HG03469 (cell line): ENCODE data around the gene KCNH4.
"Not testable (repeated sequence)": the region's sequence is repeated elsewhere in the genome, so short reads cannot be mapped to it uniquely, and the experiment has no call there.

Experiments used
- ATAC-seq: cut with Tn5 transposase; IDR thresholded peaks from one replicate; pipeline ENCODE4 v1.9.1; 2021; ENCODE audit warnings: mild to moderate bottlenecking, moderate library complexity, moderate number of reproducible peaks; ENCODE audit not compliant: unreplicated experiment

The KCNH4 gene

GRCh38 chr17:42140690-42141089 is 40.3 kb downstream of the KCNH4 start:
- ATAC-seq, result not testable (repeated sequence)

GRCh38 chr17:42138749-42139492 is 42.0 kb downstream of the KCNH4 start:
- ATAC-seq, result no peak

- ATAC-seq, result no peak
These were observed 44.3 kb downstream of the KCNH4 start for GRCh38 chr17:42136654-42137051.

- no peak for ATAC-seq
These were observed 45.0 kb downstream of the KCNH4 start for GRCh38 chr17:42135664-42136653.

- no peak for ATAC-seq
These were observed 45.8 kb downstream of the KCNH4 start for GRCh38 chr17:42135151-42135550.

- no peak for ATAC-seq
These were observed 47.4 kb downstream of the KCNH4 start for GRCh38 chr17:42133461-42134041.

- ATAC-seq, result no peak
These were observed 48.0 kb downstream of the KCNH4 start for GRCh38 chr17:42132941-42133340.

GRCh38 chr17:42131981-42132432 is 48.9 kb downstream of the KCNH4 start:
- no peak for ATAC-seq

- no peak for ATAC-seq
These were observed 49.7 kb downstream of the KCNH4 start for GRCh38 chr17:42131232-42131631.

- no peak for ATAC-seq
These were observed 50.5 kb downstream of the KCNH4 start for GRCh38 chr17:42130310-42130936.

- no peak for ATAC-seq
These were observed 51.7 kb downstream of the KCNH4 start for GRCh38 chr17:42129109-42129837.

- no peak for ATAC-seq
These were observed 53.5 kb downstream of the KCNH4 start for GRCh38 chr17:42127414-42127813.

- no peak for ATAC-seq
These were observed 54.1 kb downstream of the KCNH4 start for GRCh38 chr17:42126836-42127235.

GRCh38 chr17:42125565-42125964 is 55.4 kb downstream of the KCNH4 start:
- no peak for ATAC-seq

GRCh38 chr17:42124256-42124655 is 56.7 kb downstream of the KCNH4 start:
- ATAC-seq, result no peak

- no peak for ATAC-seq
These were observed 58.3 kb downstream of the KCNH4 start, which contains the start of gene HSPB9 for GRCh38 chr17:42122371-42123303. Gene HSPB9 (plus strand): TSS chr17:42122804. CDS start chr17:42122851, 47 bp downstream.

GRCh38 chr17:42120770-42121769 is 59.9 kb downstream of the KCNH4 start, which contains the start of gene KAT2A:
Gene KAT2A (minus strand): TSS chr17:42121367. CDS start chr17:42121304, 63 bp downstream.
- no peak for ATAC-seq
